SK-N-SH treated with all-trans-retinoic acid at 6 μM for 48 hours (cell line): ENCODE measurements around the gene OR2F2.

Experiments used
- ATAC-seq: fragments of 200-7000 bp; cut with Tn5 transposase; 3 replicates; pipeline ENCODE4 v1.9.1; 2020; ENCODE audit warnings: mild to moderate bottlenecking, moderate library complexity
- ARNTL ChIP-seq: fragments of 450-650 bp; formaldehyde crosslinking; IDR thresholded peaks from 2 replicates; pipeline ENCODE4 v1.5.0; 2020; ENCODE audit warnings: low read depth, mild to moderate bottlenecking, moderate library complexity, borderline replicate concordance
- BACH2 ChIP-seq: fragments of 250-450 bp; sonication (Bioruptor Pico); IDR thresholded peaks from 2 replicates; pipeline ENCODE4 v1.9.0; 2021; ENCODE audit warnings: mild to moderate bottlenecking, borderline replicate concordance
- CREB5 ChIP-seq: fragments of 250-450 bp; sonication (Bioruptor Pico); IDR thresholded peaks from 2 replicates; pipeline ENCODE4 v1.5.1; 2020; ENCODE audit warnings: low read depth, mild to moderate bottlenecking, moderate library complexity
- CSDC2 ChIP-seq: fragments of 250-450 bp; sonication (Bioruptor Pico); IDR thresholded peaks from 2 replicates; pipeline ENCODE4 v1.5.0; 2020; ENCODE audit warnings: mild to moderate bottlenecking, moderate library complexity
- GLIS3 ChIP-seq: fragments of 250-450 bp; sonication (Bioruptor Pico); IDR thresholded peaks from 2 replicates; pipeline ENCODE4 v1.5.0; 2020; ENCODE audit warnings: mild to moderate bottlenecking, moderate library complexity
- ISL1 ChIP-seq: fragments of 250-450 bp; sonication (Bioruptor Pico); IDR thresholded peaks from 2 replicates; pipeline ENCODE4 v2.1.2; 2022; ENCODE audit warnings: mild to moderate bottlenecking, moderate library complexity
- OSR1 ChIP-seq: fragments of 250-450 bp; sonication (Bioruptor Pico); IDR thresholded peaks from 2 replicates; pipeline ENCODE4 v1.8.0; 2022; ENCODE audit warnings: moderate library complexity, mild to moderate bottlenecking, inconsistent platforms
- PATZ1 ChIP-seq: fragments of 250-450 bp; sonication (Bioruptor Pico); IDR thresholded peaks from 2 replicates; pipeline ENCODE4 v1.8.0; 2020; ENCODE audit warnings: mild to moderate bottlenecking, moderate library complexity, borderline replicate concordance
- POU6F1 ChIP-seq: fragments of 250-450 bp; sonication (Bioruptor Pico); IDR thresholded peaks from 2 replicates; pipeline ENCODE4 v1.8.0; 2021; ENCODE audit warnings: low read depth, mild to moderate bottlenecking, moderate library complexity, borderline replicate concordance
- PPARA ChIP-seq: fragments of 250-450 bp; sonication (Bioruptor Pico); IDR thresholded peaks from 2 replicates; pipeline ENCODE4 v1.5.0; 2020; ENCODE audit warnings: mild to moderate bottlenecking, borderline replicate concordance
- RARB ChIP-seq: fragments of 250-450 bp; sonication (Bioruptor Pico); IDR thresholded peaks from 2 replicates; pipeline ENCODE4 v1.8.0; 2021; ENCODE audit warnings: mild to moderate bottlenecking, moderate library complexity
- SNAI2 ChIP-seq: fragments of 250-450 bp; sonication (Bioruptor Pico); IDR thresholded peaks from 2 replicates; pipeline ENCODE4 v1.5.0; 2020; ENCODE audit warnings: mild to moderate bottlenecking, moderate library complexity
- TCF4 ChIP-seq: fragments of 250-450 bp; sonication (Bioruptor Pico); IDR thresholded peaks from 2 replicates; pipeline ENCODE4 v1.8.0; 2021; ENCODE audit warnings: mild to moderate bottlenecking, moderate library complexity, borderline replicate concordance
- TSHZ2 ChIP-seq: fragments of 250-450 bp; sonication (Bioruptor Pico); IDR thresholded peaks from 2 replicates; pipeline ENCODE4 v1.5.0; 2020; ENCODE audit warnings: mild to moderate bottlenecking, moderate library complexity
- ZC3H10 ChIP-seq: fragments of 250-450 bp; sonication (Bioruptor Pico); IDR thresholded peaks from 2 replicates; pipeline ENCODE4 v1.5.1; 2021; ENCODE audit warnings: mild to moderate bottlenecking, moderate library complexity
- ZFP3 ChIP-seq: fragments of 250-450 bp; sonication (Bioruptor Pico); IDR thresholded peaks from 2 replicates; pipeline ENCODE4 v1.5.0; 2020; ENCODE audit warnings: mild to moderate bottlenecking, moderate library complexity
- ZFP30 ChIP-seq: fragments of 450-650 bp; formaldehyde crosslinking; IDR thresholded peaks from 2 replicates; pipeline ENCODE4 v1.5.0; 2022; ENCODE audit warnings: mild to moderate bottlenecking, moderate library complexity
- ZNF70 ChIP-seq: fragments of 450-650 bp; formaldehyde crosslinking; IDR thresholded peaks from 2 replicates; pipeline ENCODE4 v1.5.0; 2020; ENCODE audit warnings: mild to moderate bottlenecking, moderate library complexity
- ZNF8 ChIP-seq: fragments of 450-650 bp; formaldehyde crosslinking; IDR thresholded peaks from 2 replicates; pipeline ENCODE4 v1.5.0; 2020; ENCODE audit warnings: mild to moderate bottlenecking, moderate library complexity

The OR2F2 gene

GRCh38 chr7:143896667-143897066 lies 38.4 kb upstream of the OR2F2 start:
- ATAC-seq, result no peak
- TF ChIP-seq CSDC2 (no peak), POU6F1 (no peak), PPARA (no peak), TCF4 (CRISPR knock-in tag) (no peak), ARNTL (CRISPR knock-in tag) (no peak), ZC3H10 (CRISPR knock-in tag) (no peak)

GRCh38 chr7:143898810-143899209 lies 36.2 kb upstream of the OR2F2 start:
- TF ChIP-seq ISL1 (CRISPR knock-in tag) (no peak), POU6F1 (no peak), GLIS3 (no peak), PPARA (no peak), ZC3H10 (CRISPR knock-in tag) (no peak), SNAI2 (no peak), ARNTL (CRISPR knock-in tag) (no peak)
- no peak for ATAC-seq

GRCh38 chr7:143900230-143900766 lies 34.7 kb upstream of the OR2F2 start:
- no peak for ATAC-seq
- TF ChIP-seq ZFP30 (CRISPR knock-in tag), result no peak
- no peak for TF ChIP-seq OSR1 (CRISPR knock-in tag)
- TF ChIP-seq GLIS3, result no peak
- TF ChIP-seq RARB (CRISPR knock-in tag), result no peak
- no peak for TF ChIP-seq TSHZ2
- no peak for TF ChIP-seq ZNF70
- TF ChIP-seq PATZ1 (CRISPR knock-in tag), result no peak
- TF ChIP-seq CSDC2, result no peak
- TF ChIP-seq ISL1 (CRISPR knock-in tag), result no peak
- no peak for TF ChIP-seq ZNF8 (CRISPR knock-in tag)
- no peak for TF ChIP-seq ZFP3

- ATAC-seq, result peak; percentile 67
- TF ChIP-seq CREB5 (no peak), PATZ1 (CRISPR knock-in tag) (no peak), CSDC2 (no peak), BACH2 (CRISPR knock-in tag) (no peak), ZC3H10 (CRISPR knock-in tag) (no peak), ZFP30 (CRISPR knock-in tag) (no peak), RARB (CRISPR knock-in tag) (no peak), ARNTL (CRISPR knock-in tag) (no peak)
Observed at GRCh38 chr7:143901332-143901667, 33.7 kb upstream of the OR2F2 start.
